Measurements from ENCODE around the gene BTBD6. TPM values are rescaled to one million over a fixed set of nuclear protein-coding genes. Genes with fewer than 3 reads are reported as not detected.

Gene BTBD6
- total and polyA plus RNA-seq, 2 experiments from 2014 or later: 42.2 to 47.5 TPM

GRCh38 chr14:105212541-105213300 is 35.6 kb upstream of the BTBD6 start:
- H3K4me2 ChIP-seq: no peak overlapping the region
- no peaks in the 10 kb centered on the region for H3K36me3 ChIP-seq (replicated peaks; ENCODE audit: insufficient read depth, low read depth)
- H2AFZ ChIP-seq: no peak overlapping the region
- H3K79me2 ChIP-seq: no peaks in the 10 kb centered on the region
- 94% methylated on average over 17 of the region's 18 CpGs for WGBS (ENCODE audit: low lambda C conversion rate, missing lambda C conversion rate)
- H3K9me2 ChIP-seq (replicated peaks; ENCODE audit: insufficient read depth): no peaks in the 10 kb centered on the region
- no peaks in the 10 kb centered on the region for H3K9me3 ChIP-seq (ENCODE audit: low read depth)
- H3K27me3 ChIP-seq: no peaks in the 10 kb centered on the region
- no peaks in the 10 kb centered on the region for H3K4me1 ChIP-seq (ENCODE audit: insufficient read depth)
- H3K4me3 ChIP-seq: no peak overlapping the region
- no peak for DNase-seq (ENCODE audit: low spot score)
- H3K27ac ChIP-seq: no peak overlapping the region
- TF ChIP-seq EZH2phosphoT487 (IDR thresholded peaks at IDR 0.05; ENCODE audit: low read depth, severe bottlenecking, unreplicated experiment) (no peak), CTCF (IDR thresholded peaks at IDR 0.05; ENCODE audit: poor library complexity) (no peak), EZH2 (IDR thresholded peaks at IDR 0.05; ENCODE audit: borderline replicate concordance) (no peak)
- H4K20me1 ChIP-seq (ENCODE audit: insufficient read depth, poor library complexity, severe bottlenecking): no peaks in the 10 kb centered on the region

- no peaks in the 10 kb centered on the region for H3K79me2 ChIP-seq
- 98% methylated on average over 10 of the region's 10 CpGs for WGBS (ENCODE audit: low lambda C conversion rate, missing lambda C conversion rate)
- no peaks in the 10 kb centered on the region for H3K36me3 ChIP-seq (replicated peaks; ENCODE audit: insufficient read depth, low read depth)
- H3K9me2 ChIP-seq (replicated peaks; ENCODE audit: insufficient read depth): no peaks in the 10 kb centered on the region
- H3K27ac ChIP-seq: no peak overlapping the region
- H3K4me3 ChIP-seq: no peak overlapping the region
- TF ChIP-seq EZH2phosphoT487 (IDR thresholded peaks at IDR 0.05; ENCODE audit: low read depth, severe bottlenecking, unreplicated experiment) (no peak), EZH2 (IDR thresholded peaks at IDR 0.05; ENCODE audit: borderline replicate concordance) (no peak), CTCF (IDR thresholded peaks at IDR 0.05; ENCODE audit: poor library complexity) (no peak)
- no peak overlapping the region for H3K4me2 ChIP-seq
- no peaks in the 10 kb centered on the region for H4K20me1 ChIP-seq (ENCODE audit: insufficient read depth, poor library complexity, severe bottlenecking)
- H3K9me3 ChIP-seq (ENCODE audit: low read depth): no peaks in the 10 kb centered on the region
- H3K27me3 ChIP-seq: no peaks in the 10 kb centered on the region
- no peaks in the 10 kb centered on the region for H3K4me1 ChIP-seq (ENCODE audit: insufficient read depth)
- DNase-seq (ENCODE audit: low spot score): no peak
- no peak overlapping the region for H2AFZ ChIP-seq
Observed at GRCh38 chr14:105213361-105213760, 35.0 kb upstream of the BTBD6 start.

- Histone ChIP-seq H2AFZ (no peak overlapping the region), H3K9me2 (replicated peaks; ENCODE audit: insufficient read depth) (no peaks in the 10 kb centered on the region), H4K20me1 (ENCODE audit: insufficient read depth, poor library complexity, severe bottlenecking) (no peaks in the 10 kb centered on the region), H3K27me3 (no peaks in the 10 kb centered on the region), H3K79me2 (no peaks in the 10 kb centered on the region), H3K4me2 (no peak overlapping the region), H3K9me3 (ENCODE audit: low read depth) (no peaks in the 10 kb centered on the region), H3K4me3 (no peak overlapping the region), H3K36me3 (replicated peaks; ENCODE audit: insufficient read depth, low read depth) (no peaks in the 10 kb centered on the region), H3K27ac (no peak overlapping the region), H3K4me1 (ENCODE audit: insufficient read depth) (no peaks in the 10 kb centered on the region)
- 90% methylated on average over 13 of the region's 14 CpGs for WGBS (ENCODE audit: low lambda C conversion rate, missing lambda C conversion rate)
- no peak for DNase-seq (ENCODE audit: low spot score)
- TF ChIP-seq EZH2 (IDR thresholded peaks at IDR 0.05; ENCODE audit: borderline replicate concordance): no peak
- no peak for TF ChIP-seq CTCF (IDR thresholded peaks at IDR 0.05; ENCODE audit: poor library complexity)
- no peak for TF ChIP-seq EZH2phosphoT487 (IDR thresholded peaks at IDR 0.05; ENCODE audit: low read depth, severe bottlenecking, unreplicated experiment)
Observed at GRCh38 chr14:105214324-105214915, 33.9 kb upstream of the BTBD6 start.
